Neural progenitor cell (in vitro differentiated cells): ENCODE results near the gene TBC1D2. TPM values are rescaled to one million over a fixed set of nuclear protein-coding genes. Genes with fewer than 3 reads are reported as not detected.

Experiments used
- DNase-seq: peaks from one replicate; pipeline ENCODE4 v3.0.0-alpha.2; 2016; ENCODE audit warnings: low spot score
- H2AFZ ChIP-seq: fragments of 200-600 bp; sonication (generic); replicated peaks from 2 replicates; pipeline ENCODE4 v1.6.1; 2016; ENCODE audit warnings: antibody characterized with exemption
- H3F3A ChIP-seq: fragments of 200-600 bp; sonication (generic); 2 replicates; pipeline ENCODE4 v1.6.1; 2016; ENCODE audit warnings: antibody characterized with exemption, low read depth
- H3K27ac ChIP-seq: fragments of 200-600 bp; sonication (generic); 2 replicates; pipeline ENCODE4 v1.5.1; 2016; ENCODE audit warnings: mild to moderate bottlenecking
- H3K27me3 ChIP-seq: fragments of 200-600 bp; sonication (generic); 2 replicates; pipeline ENCODE4 v1.6.1; 2016; ENCODE audit warnings: mild to moderate bottlenecking, moderate library complexity
- H3K36me3 ChIP-seq: fragments of 200-600 bp; sonication (generic); 2 replicates; pipeline ENCODE4 v1.5.1; 2016
- H3K4me1 ChIP-seq: fragments of 200-600 bp; sonication (generic); 2 replicates; pipeline ENCODE4 v1.6.1; 2016; ENCODE audit warnings: mixed run types
- H3K4me2 ChIP-seq: fragments of 200-600 bp; sonication (generic); 2 replicates; pipeline ENCODE4 v1.6.1; 2016
- H3K4me3 ChIP-seq: fragments of 200-600 bp; sonication (generic); 2 replicates; pipeline ENCODE4 v1.5.1; 2016
- H3K79me2 ChIP-seq: fragments of 200-600 bp; sonication (generic); 2 replicates; pipeline ENCODE4 v1.6.1; 2016; ENCODE audit warnings: low read depth
- H3K9ac ChIP-seq: fragments of 200-600 bp; sonication (generic); 2 replicates; pipeline ENCODE4 v1.6.1; 2016
- H3K9me3 ChIP-seq: fragments of 200-600 bp; sonication (generic); 2 replicates; pipeline ENCODE4 v1.5.1; 2016; ENCODE audit warnings: low read depth
- H4K20me1 ChIP-seq: fragments of 200-600 bp; sonication (generic); 2 replicates; pipeline ENCODE4 v1.6.1; 2016; ENCODE audit warnings: low read depth
- H3K27ac Mint-ChIP-seq: 3 replicates; pipeline ENCODE4 v1.8.0; 2021; ENCODE audit warnings: mixed read lengths
- H3K27me3 Mint-ChIP-seq: 2 replicates; pipeline ENCODE4 v1.8.0; 2022; ENCODE audit warnings: low read depth, mild to moderate bottlenecking, inconsistent platforms, moderate library complexity, mixed read lengths; ENCODE audit not compliant: insufficient read depth
- H3K36me3 Mint-ChIP-seq: 3 replicates; pipeline ENCODE4 v1.8.0; 2021; ENCODE audit warnings: mixed read lengths
- H3K4me1 Mint-ChIP-seq: 3 replicates; pipeline ENCODE4 v1.8.0; 2021; ENCODE audit warnings: mixed read lengths
- H3K4me3 Mint-ChIP-seq: 3 replicates; pipeline ENCODE4 v1.8.0; 2021; ENCODE audit warnings: mild to moderate bottlenecking, moderate library complexity, mixed read lengths
- H3K9me3 Mint-ChIP-seq: 3 replicates; pipeline ENCODE4 v1.8.0; 2020; ENCODE audit warnings: mixed read lengths
- EZH2 ChIP-seq: fragments of 200-600 bp; sonication (generic); IDR thresholded peaks from 2 replicates; pipeline ENCODE4 v1.6.1; 2017; ENCODE audit warnings: antibody characterized with exemption, mild to moderate bottlenecking, moderate library complexity
- EZH2phosphoT487 ChIP-seq: fragments of 200-600 bp; sonication (generic); IDR thresholded peaks from 2 replicates; pipeline ENCODE4 v1.6.1; 2017; ENCODE audit warnings: antibody characterized with exemption
- total RNA-seq: library from RNA; depleted of rRNA; stranded (reverse); fragments of >200 nt; gene quantifications from 2 replicates; pipeline ENCODE4 v1.2.3, GENCODE V29; 2015; ENCODE audit warnings: low replicate concordance
- TF ChIP-seq, protein P1 (sequence below): fragments of 200-600 bp; sonication (generic); IDR thresholded peaks from 2 replicates; pipeline ENCODE4 v1.5.1; 2017; ENCODE audit warnings: antibody characterized with exemption, mild to moderate bottlenecking

TBC1D2 gene
- total RNA-seq, 1 donor from 2014 or later = 0.41 TPM

DNA sequence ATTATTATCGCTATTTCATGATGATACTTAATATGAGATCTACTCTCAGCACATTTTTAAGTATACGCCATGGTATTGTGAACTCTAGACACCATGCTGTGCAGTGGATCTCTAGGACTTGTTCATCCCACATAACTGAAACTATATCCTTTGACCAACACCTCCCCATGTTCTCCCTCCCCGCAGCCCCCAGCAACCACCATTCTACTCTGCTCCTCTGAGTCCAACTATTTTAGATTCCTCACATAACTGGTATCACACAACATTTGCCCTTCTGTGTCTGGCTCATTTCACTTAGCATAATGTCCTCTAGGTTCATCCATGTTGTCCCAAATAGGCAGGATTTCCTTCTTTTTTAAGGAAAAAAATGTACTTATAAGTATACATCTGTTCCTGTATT, 6.6 kb upstream of the TBC1D2 start:
- Histone ChIP-seq H3K27me3 (no peaks in the 10 kb centered on the region), H3K4me2 (no peak overlapping the region), H3K36me3 (no peaks in the 10 kb centered on the region), H4K20me1 (no peaks in the 10 kb centered on the region), H2AFZ (no peak overlapping the region), H3F3A (peaks cover 5% of the 10 kb centered on the region), H3K9me3 (no peaks in the 10 kb centered on the region), H3K9ac (no peak overlapping the region), H3K79me2 (no peaks in the 10 kb centered on the region), H3K4me3 (no peak overlapping the region), H3K27ac (no peak overlapping the region), H3K4me1 (peaks cover 8% of the 10 kb centered on the region)
- H3K9me3 Mint-ChIP-seq = no peaks in the 10 kb centered on the region
- peaks cover under 1% of the 10 kb centered on the region for H3K4me1 Mint-ChIP-seq
- no peak overlapping the region for H3K4me3 Mint-ChIP-seq
- H3K27me3 Mint-ChIP-seq = no peaks in the 10 kb centered on the region
- TF ChIP-seq, protein P1, sequence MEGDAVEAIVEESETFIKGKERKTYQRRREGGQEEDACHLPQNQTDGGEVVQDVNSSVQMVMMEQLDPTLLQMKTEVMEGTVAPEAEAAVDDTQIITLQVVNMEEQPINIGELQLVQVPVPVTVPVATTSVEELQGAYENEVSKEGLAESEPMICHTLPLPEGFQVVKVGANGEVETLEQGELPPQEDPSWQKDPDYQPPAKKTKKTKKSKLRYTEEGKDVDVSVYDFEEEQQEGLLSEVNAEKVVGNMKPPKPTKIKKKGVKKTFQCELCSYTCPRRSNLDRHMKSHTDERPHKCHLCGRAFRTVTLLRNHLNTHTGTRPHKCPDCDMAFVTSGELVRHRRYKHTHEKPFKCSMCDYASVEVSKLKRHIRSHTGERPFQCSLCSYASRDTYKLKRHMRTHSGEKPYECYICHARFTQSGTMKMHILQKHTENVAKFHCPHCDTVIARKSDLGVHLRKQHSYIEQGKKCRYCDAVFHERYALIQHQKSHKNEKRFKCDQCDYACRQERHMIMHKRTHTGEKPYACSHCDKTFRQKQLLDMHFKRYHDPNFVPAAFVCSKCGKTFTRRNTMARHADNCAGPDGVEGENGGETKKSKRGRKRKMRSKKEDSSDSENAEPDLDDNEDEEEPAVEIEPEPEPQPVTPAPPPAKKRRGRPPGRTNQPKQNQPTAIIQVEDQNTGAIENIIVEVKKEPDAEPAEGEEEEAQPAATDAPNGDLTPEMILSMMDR = no peak
- TF ChIP-seq EZH2phosphoT487 (no peak), EZH2 (no peak)
- DNase-seq = no peak
- H3K27ac Mint-ChIP-seq = no peak overlapping the region
- no peaks in the 10 kb centered on the region for H3K36me3 Mint-ChIP-seq

DNA sequence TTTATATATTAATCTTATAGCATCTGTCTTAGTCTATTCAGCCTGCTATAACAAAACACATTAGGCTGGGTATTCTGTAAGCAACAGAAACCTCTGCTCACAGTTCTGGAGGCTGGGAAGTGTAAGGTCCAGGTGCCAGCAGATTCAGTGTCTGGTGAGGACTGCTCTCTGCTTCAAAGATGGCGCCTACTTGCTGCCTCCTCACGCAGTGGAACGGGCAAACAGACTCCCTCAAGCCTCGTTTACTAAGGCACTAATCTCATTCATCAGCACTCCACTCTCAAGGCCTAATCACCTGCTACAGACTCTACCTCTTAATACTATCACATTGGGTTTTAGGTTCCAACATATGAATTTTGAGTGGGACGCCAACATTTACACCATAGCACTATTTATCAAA, 5.2 kb upstream of the TBC1D2 start:
- no peaks in the 10 kb centered on the region for H3K9me3 Mint-ChIP-seq
- H2AFZ ChIP-seq = no peak overlapping the region
- H3K9me3 ChIP-seq = no peaks in the 10 kb centered on the region
- H3K4me3 ChIP-seq = no peak overlapping the region
- peaks cover 6% of the 10 kb centered on the region for H3K4me1 Mint-ChIP-seq
- H3K27me3 ChIP-seq = no peaks in the 10 kb centered on the region
- H3K36me3 ChIP-seq = no peaks in the 10 kb centered on the region
- no peak for DNase-seq
- no peak overlapping the region for H3K27ac ChIP-seq
- H3K4me3 Mint-ChIP-seq = no peak overlapping the region
- H3K79me2 ChIP-seq = no peaks in the 10 kb centered on the region
- H3K36me3 Mint-ChIP-seq = no peaks in the 10 kb centered on the region
- H3K27ac Mint-ChIP-seq = no peak overlapping the region
- H3F3A ChIP-seq = peaks cover 19% of the 10 kb centered on the region
- H3K9ac ChIP-seq = no peak overlapping the region
- peaks cover 13% of the 10 kb centered on the region for H3K4me1 ChIP-seq
- no peak overlapping the region for H3K4me2 ChIP-seq
- H4K20me1 ChIP-seq = no peaks in the 10 kb centered on the region
- no peak for TF ChIP-seq EZH2phosphoT487
- no peak for TF ChIP-seq EZH2
- TF ChIP-seq, protein P1 = no peak
- peaks cover 3% of the 10 kb centered on the region for H3K27me3 Mint-ChIP-seq

DNA sequence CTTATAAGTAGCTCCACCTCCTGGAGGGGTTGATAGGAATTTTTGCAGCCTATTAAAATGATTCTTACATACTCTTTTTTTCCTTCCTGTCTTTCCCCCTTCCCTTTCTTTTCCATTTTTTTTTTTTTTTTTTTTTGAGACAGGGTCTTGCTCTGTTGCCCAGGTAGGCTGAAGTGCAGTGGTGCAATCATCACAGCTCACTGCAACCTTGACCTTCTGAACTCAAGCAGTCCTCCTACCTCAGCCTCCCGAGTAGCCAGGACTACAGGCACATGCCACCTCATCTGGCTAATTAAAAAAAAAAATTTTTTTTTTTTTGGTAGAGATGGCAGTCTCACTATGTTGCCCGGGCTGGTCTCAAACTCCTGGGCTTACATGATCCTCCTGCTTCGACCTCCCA, 4.3 kb upstream of the TBC1D2 start:
- no peaks in the 10 kb centered on the region for H3K36me3 Mint-ChIP-seq
- no peaks in the 10 kb centered on the region for H3K9me3 ChIP-seq
- no peaks in the 10 kb centered on the region for H3K9me3 Mint-ChIP-seq

More for the DNA sequence above, 4.3 kb upstream of the TBC1D2 start:
- no peak for DNase-seq
- H3K4me3 Mint-ChIP-seq = no peak overlapping the region
- peaks cover 19% of the 10 kb centered on the region for H3F3A ChIP-seq
- H3K9ac ChIP-seq = no peak overlapping the region
- H3K27me3 Mint-ChIP-seq = peaks cover 6% of the 10 kb centered on the region
- peaks cover 5% of the 10 kb centered on the region for H3K27me3 ChIP-seq
- no peak overlapping the region for H3K27ac Mint-ChIP-seq
- no peak overlapping the region for H2AFZ ChIP-seq
- H3K79me2 ChIP-seq = no peaks in the 10 kb centered on the region
- no peaks in the 10 kb centered on the region for H3K36me3 ChIP-seq
- no peak overlapping the region for H3K27ac ChIP-seq
- no peak overlapping the region for H3K4me2 ChIP-seq
- TF ChIP-seq, protein P1 = no peak
- TF ChIP-seq EZH2phosphoT487 (no peak), EZH2 (no peak)
- H3K4me3 ChIP-seq = no peak overlapping the region
- no peaks in the 10 kb centered on the region for H4K20me1 ChIP-seq
- peaks cover 9% of the 10 kb centered on the region for H3K4me1 ChIP-seq
- peaks cover 8% of the 10 kb centered on the region for H3K4me1 Mint-ChIP-seq
